ENCODE results near the gene SF3A1.

Gene SF3A1

GRCh38 chr22:30293026-30293425 is 63.7 kb downstream of the SF3A1 start:
- Histone ChIP-seq H3K9me3 (ENCODE audit: insufficient read depth, low read length) (no peaks in the 10 kb centered on the region), H3K4me1 (ENCODE audit: low read length) (peaks cover 13% of the 10 kb centered on the region), H3K79me2 (ENCODE audit: low read length) (no peaks in the 10 kb centered on the region), H3K27ac (ENCODE audit: low read length) (no peak overlapping the region), H3K9ac (ENCODE audit: low read length) (no peak overlapping the region), H3K36me3 (replicated peaks; ENCODE audit: low read depth, low read length) (no peaks in the 10 kb centered on the region), H3K27me3 (ENCODE audit: low read depth, low read length) (no peaks in the 10 kb centered on the region), H2AFZ (ENCODE audit: low read depth, low read length) (no peak overlapping the region), H3K4me2 (ENCODE audit: low read length) (no peak overlapping the region), H3K4me3 (ENCODE audit: low read length) (no peak overlapping the region), H4K20me1 (ENCODE audit: insufficient read depth, low read length) (no peaks in the 10 kb centered on the region)
- TF ChIP-seq CTCF (IDR thresholded peaks at IDR 0.05; ENCODE audit: low read depth, low read length) (no peak), EZH2phosphoT487 (IDR thresholded peaks at IDR 0.05; ENCODE audit: low read depth) (no peak)

- Histone ChIP-seq H4K20me1 (ENCODE audit: insufficient read depth, low read length) (no peaks in the 10 kb centered on the region), H2AFZ (ENCODE audit: low read depth, low read length) (no peak overlapping the region), H3K79me2 (ENCODE audit: low read length) (no peaks in the 10 kb centered on the region), H3K36me3 (replicated peaks; ENCODE audit: low read depth, low read length) (no peaks in the 10 kb centered on the region), H3K27ac (ENCODE audit: low read length) (no peak overlapping the region), H3K4me1 (ENCODE audit: low read length) (peaks cover 19% of the 10 kb centered on the region), H3K4me3 (ENCODE audit: low read length) (no peak overlapping the region), H3K4me2 (ENCODE audit: low read length) (no peak overlapping the region), H3K9ac (ENCODE audit: low read length) (no peak overlapping the region), H3K9me3 (ENCODE audit: insufficient read depth, low read length) (no peaks in the 10 kb centered on the region), H3K27me3 (ENCODE audit: low read depth, low read length) (no peaks in the 10 kb centered on the region)
- TF ChIP-seq CTCF (IDR thresholded peaks at IDR 0.05; ENCODE audit: low read depth, low read length) (no peak), EZH2phosphoT487 (IDR thresholded peaks at IDR 0.05; ENCODE audit: low read depth) (no peak)
Measured at GRCh38 chr22:30292069-30292970, 64.4 kb downstream of the SF3A1 start.

- Histone ChIP-seq H3K4me3 (ENCODE audit: low read length) (no peak overlapping the region), H2AFZ (ENCODE audit: low read depth, low read length) (no peak overlapping the region), H3K79me2 (ENCODE audit: low read length) (no peaks in the 10 kb centered on the region), H3K4me2 (ENCODE audit: low read length) (no peak overlapping the region), H4K20me1 (ENCODE audit: insufficient read depth, low read length) (no peaks in the 10 kb centered on the region), H3K9me3 (ENCODE audit: insufficient read depth, low read length) (no peaks in the 10 kb centered on the region), H3K27me3 (ENCODE audit: low read depth, low read length) (no peaks in the 10 kb centered on the region), H3K4me1 (ENCODE audit: low read length) (peaks cover 24% of the 10 kb centered on the region), H3K27ac (ENCODE audit: low read length) (no peak overlapping the region), H3K9ac (ENCODE audit: low read length) (no peak overlapping the region), H3K36me3 (replicated peaks; ENCODE audit: low read depth, low read length) (no peaks in the 10 kb centered on the region)
- TF ChIP-seq EZH2phosphoT487 (IDR thresholded peaks at IDR 0.05; ENCODE audit: low read depth) (no peak), CTCF (IDR thresholded peaks at IDR 0.05; ENCODE audit: low read depth, low read length) (no peak)
Measured at GRCh38 chr22:30291058-30291892, 65.4 kb downstream of the SF3A1 start.

Measured in OCI-LY3 (cell line).